GM19351 (cell line): Measurements from ENCODE around the gene MN1.

ENCODE experiments used
- ATAC-seq: cut with Tn5 transposase; IDR thresholded peaks from one replicate; pipeline ENCODE4 v1.9.1; 2021; ENCODE audit warnings: mild to moderate bottlenecking, moderate library complexity; ENCODE audit not compliant: unreplicated experiment

MN1 gene

DNA sequence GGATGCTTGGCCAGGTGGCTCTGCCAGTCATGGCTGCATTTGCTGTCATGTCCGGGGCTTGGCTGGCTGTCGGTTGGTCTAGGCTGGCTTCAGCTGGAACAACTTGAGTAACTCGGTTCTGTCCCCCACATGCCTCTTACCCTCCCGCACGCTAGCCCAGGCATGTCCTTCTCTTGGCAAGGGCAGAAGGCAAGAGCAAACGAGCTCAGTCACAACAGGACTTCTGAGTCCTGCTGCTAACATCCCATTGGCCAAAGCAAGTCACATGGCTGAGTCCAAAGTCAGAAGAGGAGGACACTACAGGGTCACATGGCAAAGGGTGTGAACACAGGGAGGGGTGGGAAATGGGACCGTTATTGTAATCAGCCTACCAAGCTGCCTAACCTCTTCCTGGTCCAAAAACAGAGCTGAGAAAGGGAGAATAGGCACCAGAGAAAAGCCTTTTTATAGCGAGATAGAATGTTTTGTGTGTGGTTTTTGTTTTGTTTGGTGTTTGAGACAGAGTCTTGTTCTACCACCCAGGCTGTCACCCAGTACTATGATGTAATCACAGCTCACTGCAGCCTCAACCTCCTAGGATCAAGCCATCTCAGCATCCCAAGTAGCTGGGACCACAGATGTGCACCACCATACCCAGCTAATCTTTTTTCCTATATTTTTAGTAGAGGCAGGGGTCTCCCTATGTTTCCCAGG, 81.9 kb downstream of the MN1 start:
- no peak for ATAC-seq

DNA sequence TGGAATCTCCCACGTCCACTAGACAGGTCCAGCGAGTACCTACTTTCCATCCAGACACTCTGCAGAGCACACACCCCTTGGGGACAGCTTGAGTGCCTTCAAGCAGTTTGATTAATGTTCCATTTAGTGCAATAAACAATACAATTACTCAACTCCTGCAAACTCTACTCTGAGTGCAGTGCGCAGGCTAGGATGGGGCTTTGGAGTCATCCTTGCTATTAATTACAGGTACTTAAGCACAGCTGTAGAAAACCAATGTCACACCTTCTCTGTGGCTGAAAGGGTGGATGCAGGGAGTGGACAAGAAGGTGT, 82.6 kb downstream of the MN1 start:
- ATAC-seq = no peak

DNA sequence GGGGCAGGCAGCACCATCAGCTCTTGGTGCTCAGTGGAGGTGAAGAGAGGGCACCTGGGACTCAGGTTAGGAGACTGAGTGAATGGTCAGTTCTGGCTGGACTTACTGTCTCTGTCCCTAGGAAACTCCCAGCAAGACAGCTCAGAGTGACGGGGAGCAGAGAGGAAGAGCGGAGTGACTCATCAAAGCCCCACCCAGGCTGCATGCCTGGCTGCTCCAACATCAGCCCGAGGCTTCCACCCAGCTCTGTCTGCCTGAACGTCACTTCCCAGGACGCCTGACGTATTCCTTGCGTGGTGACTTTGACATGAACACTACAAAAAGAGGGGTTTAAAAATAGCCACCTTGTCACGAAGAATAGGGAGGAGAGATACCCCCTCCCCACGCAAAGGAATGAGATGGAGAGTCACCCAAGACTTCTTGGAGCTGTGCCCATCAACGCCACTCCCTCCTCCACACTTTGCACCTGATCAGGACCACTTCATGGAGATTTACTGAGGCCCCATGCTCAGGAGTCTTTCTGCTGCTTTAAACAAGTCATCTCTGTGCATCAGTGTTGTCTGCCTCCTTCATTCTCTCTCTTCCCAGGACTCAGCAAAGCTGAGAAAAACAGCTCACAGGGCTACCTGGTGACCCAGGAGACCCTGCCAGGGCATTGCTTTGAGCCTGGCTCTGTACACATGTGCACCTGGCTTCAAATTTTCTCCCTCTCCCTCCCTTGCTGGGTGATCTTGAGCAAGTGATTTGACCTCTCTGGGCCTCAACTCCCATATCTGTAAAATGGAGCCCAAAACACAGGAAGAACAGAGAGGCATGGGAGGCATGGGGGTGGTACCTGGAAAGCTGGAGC, 83.1 kb downstream of the MN1 start:
- ATAC-seq = no peak

DNA sequence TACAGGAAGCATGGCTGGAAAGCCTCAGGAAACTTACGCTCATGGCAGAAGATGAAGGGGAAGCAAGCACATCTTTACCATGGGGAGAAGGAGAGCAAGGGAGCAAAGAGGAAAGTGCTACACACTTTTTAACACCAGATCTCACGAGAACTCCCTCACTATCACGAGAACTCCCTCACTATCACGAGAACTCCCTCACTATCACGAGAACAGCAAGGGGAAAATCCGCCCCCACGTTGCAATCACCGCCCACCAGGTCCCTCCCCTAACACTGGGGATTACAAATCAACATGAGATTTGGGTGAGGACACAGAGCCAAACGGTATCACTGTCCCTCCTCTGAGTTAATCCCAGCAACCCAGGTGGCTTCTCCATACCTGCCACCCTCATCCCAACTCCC, 84.5 kb downstream of the MN1 start:
- no peak for ATAC-seq

DNA sequence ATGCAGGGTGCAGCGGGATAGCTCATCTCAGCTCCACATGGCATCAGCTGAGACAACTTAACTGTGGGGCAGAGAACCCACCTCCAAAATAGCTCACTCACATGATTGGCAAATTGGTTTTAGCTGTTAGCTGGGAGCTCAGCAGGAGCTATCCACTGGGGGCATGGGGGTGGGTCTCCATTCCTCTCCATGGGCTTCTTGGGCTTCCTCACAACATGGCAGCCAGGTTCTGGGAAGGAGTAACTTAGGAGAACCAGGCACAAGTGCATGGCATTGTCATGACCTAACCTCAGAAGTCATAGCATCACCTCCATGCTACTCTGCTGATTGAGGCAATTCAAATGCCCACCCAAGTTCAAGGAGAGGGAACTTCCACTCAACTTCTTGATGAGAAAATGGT, 85.5 kb downstream of the MN1 start:
- no peak for ATAC-seq

DNA sequence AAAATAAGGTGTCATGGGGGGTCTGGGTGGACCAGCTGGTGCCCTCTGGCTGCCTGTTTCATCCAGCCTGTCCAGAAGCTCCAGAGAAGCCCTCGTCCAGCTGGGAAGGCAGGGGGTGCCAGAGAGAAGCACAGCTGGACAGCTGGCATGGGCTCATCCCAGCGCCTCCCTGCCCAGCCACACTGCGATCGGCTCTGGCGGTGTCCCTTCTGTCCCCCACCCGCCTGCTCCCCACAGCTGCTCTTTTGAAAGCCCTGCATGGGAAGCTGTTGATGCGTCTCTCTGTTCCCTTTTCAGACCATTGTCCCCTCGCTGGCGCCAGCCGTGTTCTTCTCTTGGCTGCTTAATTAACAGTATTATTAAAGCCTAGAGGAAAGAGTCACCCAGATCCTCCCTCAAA, 86.5 kb downstream of the MN1 start:
- no peak for ATAC-seq

DNA sequence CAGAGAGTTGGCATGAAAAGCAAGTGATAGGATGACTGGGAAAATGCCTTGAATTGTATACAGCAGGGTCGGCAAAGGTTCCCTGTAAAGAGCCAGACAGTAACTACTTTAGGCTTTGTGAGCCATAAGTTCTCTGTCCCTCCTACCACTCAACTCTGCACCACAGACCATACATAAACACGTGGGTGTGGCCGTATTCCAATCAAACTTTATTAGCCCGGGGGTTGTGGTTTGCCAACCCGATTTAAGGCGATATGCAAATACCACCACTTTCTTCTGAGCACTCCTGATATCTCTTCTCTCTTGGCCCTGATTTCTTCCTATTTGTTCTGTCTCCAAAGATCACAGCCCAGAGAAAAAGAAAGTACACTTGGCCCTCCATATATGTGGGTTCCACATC, 87.5 kb downstream of the MN1 start:
- ATAC-seq = no peak

DNA sequence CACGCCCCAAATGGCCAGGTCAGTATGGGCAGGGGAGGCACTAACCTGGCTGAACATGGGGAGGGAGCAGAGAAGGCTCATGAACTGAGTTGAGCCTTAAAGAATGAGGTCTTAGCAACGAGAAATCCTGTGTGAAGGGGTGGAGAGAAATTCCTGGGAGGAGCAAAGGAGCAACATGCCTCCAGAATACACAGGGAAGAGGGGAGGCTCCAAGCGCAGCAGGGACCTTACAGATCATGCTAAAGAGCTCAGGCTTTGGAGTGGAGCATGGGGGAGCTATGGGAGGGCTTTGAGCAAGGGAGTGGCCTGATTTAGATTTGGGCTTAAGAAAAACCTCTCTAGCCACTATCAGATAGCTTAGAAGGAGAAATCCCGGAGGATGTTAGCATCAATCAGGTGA, 88.1 kb downstream of the MN1 start:
- no peak for ATAC-seq

DNA sequence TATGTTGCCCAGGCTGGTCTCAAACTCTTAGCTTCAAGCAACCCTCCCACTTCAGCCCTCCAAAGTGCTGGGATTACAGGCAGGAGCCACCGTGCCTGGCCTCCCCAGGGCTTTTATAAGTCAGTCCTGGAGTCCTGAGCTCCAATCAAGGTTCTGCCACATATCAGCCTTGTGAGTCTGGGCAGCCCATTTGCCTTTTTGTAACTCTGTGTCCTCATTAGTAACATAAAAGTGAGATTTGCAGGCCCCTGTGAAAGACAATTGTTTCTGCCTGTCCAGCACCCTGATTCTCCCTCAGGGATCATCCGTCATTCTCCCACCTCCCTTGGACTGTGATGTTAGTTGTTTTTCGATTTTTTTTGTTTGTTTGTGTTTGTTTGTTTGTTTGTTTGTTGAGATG, 89.8 kb downstream of the MN1 start:
- ATAC-seq = no peak

DNA sequence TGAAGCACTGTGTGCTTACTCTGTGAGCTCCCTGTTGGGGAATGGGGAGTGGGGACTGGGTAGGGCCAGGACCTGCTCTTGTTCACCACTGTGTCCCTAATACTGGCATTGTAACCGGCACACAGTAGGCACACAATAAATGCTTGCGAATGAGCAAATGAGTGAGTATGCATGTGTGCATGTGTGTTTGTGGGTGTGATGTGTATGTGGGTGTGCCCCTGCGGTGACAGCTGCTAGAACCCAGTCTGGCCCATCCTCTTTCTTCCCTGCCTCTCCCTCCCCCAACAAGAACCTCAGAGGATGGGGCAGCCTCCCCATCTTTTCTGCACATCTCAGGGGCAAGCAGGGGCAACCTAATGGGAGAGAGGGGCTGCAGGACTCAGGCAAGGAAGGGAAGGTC, 90.5 kb downstream of the MN1 start:
- ATAC-seq = no peak

DNA sequence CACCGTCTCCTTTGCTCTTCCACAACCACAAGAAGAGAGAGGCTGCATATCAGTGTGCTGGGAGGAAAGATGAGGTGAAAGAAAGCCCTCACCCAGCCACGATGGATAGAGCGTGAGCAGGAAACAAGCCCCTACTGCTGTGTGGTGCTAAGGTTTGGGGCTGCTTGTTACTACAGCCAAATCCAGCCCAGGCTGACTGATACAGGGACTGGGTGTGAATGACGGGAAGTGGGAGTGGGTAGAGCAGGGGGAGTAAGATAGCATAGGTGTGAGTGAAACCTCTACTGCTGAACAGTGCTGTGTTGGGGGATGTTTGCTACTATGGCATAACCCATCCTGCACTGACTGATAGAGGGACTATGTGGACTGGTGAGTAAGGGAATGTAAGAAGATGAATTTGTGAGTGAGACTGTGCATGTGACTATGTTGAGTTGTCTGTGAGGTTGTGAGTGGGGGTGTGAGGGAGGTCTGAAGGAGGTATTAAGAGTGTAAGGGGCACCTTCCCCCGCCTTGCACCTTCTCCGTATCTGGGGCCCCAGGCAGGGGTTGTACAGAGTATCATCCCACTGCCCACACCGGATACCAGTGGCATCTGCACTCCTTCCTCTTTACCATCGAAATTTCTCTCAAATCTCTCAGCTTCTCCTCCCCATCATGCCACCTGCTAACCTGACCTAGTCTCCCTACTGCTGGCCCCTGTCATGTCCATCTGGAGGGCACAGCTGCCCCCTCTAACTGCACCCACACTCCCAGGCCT, 91.5 kb downstream of the MN1 start:
- no peak for ATAC-seq

DNA sequence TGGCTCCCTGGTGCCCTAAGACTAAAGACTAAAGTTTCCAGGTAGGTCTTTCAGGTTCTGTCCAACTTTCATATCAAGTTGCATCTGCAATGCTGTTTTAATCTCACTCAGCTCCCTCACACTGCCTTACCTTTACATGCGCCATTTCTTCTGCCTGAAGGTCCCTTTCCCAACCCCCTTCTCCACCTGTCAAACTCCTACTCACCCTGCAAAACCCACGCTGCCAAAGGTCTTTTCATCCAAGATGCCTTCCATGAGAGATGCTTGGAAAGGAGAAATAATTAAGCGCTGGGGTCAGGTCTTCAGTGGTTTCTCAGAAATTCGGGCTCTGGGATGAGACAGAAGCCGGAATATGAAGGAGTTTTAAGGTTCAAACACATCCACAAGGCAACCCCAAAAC, 95.1 kb downstream of the MN1 start:
- ATAC-seq = no peak

DNA sequence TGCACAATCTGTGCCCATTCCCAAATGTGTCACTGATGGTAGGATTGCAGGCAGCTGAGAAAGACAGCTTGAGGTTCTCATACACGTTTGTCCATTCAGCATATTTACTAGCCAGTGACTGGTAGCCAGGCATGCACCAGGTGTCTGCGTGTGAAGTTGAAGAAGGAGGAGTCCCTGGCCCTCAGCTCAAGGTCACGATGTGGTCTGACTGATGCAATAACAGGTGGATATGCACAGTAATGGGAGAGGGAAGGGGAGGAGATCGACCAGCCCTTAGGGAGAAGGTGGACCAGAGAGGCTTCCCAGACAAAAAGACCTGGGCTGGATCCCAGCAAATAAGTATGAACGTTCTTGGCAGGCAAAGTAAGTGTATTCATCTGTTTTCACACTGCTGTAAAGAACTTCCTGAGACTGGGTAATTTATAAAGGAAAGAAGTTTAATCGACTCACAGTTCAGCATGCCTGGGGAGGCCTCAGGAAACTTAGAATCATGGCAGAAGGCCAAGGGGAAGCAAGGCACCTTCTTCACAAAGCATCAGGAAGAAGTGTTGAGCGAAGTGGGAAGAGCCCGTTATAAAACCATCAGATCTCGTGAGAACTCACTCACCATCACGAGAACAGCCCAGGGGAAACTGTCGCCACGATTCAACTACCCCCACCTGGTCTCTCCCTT, 96.0 kb downstream of the MN1 start:
- ATAC-seq = no peak

DNA sequence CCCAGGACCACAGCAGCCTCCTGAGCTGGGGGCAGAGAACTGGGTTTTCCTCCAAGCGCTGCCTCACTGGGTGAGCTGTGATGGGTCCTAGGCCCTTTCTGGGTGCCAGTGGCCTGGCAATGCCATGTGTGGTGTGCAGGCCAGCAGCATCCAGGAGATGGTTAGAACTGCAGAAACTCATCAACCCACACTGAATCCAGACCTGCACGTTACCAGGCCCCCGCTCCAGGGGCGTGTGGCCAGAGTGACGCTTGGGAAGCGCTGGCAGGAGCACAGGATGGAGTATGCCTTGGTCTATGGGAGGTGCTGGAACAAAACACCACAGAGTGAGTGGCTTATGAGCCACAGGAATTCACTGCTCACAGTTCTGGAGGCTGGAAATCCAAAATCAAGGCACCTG, 97.0 kb downstream of the MN1 start:
- ATAC-seq = no peak

DNA sequence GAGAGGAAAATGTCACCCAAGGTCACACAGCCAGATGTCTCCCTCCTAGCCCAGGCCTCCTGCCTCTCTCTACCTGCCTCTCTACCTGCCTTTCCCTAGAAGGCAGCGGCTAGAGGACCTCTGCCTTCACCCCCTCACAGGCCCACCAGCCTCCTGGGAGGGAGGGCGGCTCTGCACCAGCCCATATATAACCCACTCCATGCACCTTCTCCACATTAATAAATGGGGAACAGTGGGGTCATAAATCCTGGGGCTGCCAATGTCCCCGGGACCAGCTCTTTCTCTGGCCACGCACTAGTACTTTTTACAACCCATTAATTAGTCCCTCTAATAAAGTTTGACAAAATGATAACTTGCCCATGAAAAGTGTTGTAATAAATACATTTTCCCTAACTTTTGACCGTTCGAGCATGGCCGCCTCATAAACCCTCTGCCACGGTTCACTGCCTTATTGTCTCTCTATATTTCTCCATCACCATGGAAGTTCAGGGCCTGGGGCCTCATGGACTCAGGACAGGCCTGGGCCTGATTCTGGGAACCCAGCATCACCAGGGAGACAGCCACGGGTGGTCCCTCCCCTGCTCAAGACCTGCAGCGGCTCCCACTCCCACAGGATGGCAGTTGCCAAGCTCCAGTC, 102.1 kb downstream of the MN1 start:
- ATAC-seq = no peak

DNA sequence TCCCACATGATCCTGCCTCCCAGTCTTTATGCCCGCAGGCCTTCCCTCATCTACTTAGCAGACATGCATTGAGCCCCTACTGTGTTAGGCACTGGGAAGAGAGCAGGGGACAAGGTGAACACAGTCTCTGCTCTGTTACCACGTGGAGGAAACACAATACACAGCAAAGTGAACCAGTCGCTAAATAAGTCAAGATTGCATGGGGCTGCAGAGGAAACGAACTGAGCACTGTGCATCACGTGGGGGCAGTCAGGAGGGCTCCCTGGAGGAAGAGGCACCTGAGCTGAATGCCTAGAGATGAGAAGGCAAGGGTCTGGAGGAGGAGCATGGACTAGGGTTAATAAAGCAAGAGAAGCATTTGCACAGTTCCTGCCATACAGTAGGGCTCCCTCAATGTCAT, 102.7 kb downstream of the MN1 start:
- no peak for ATAC-seq
